K562 (cell line): ENCODE results near the gene DBNL. TPM values are rescaled to one million over a fixed set of nuclear protein-coding genes. Genes with fewer than 3 reads are reported as not detected.

Experiments
- HDAC3 ChIP-seq: fragments of 450-650 bp; IDR thresholded peaks from 2 replicates; pipeline ENCODE4 v1.6.1; 2018; ENCODE audit warnings: borderline replicate concordance, mild to moderate bottlenecking, moderate library complexity; ENCODE audit not compliant: partially characterized antibody
- HMGN3 ChIP-seq: IDR thresholded peaks from 2 replicates; pipeline ENCODE4 v1.6.1; 2011; ENCODE audit warnings: borderline replicate concordance, low read depth, mild to moderate bottlenecking, mixed read lengths, low read length; ENCODE audit not compliant: insufficient read length; ENCODE audit errors: extremely low read depth
- HNRNPK ChIP-seq: fragments of 200-400 bp; formaldehyde crosslinking; IDR thresholded peaks from one replicate; pipeline ENCODE4 v1.6.1; 2018; ENCODE audit warnings: mild to moderate bottlenecking, low read depth, low read length; ENCODE audit not compliant: poor library complexity, severe bottlenecking
- KDM4B ChIP-seq, 2 experiments: fragments of 450-650 bp in 1 of 2; sonication (generic) in 1 of 2; IDR thresholded peaks; 2 replicates each; pipeline ENCODE4 v1.6.1; 2016 to 2017; ENCODE audit warnings: borderline replicate concordance in 2 of 2, antibody characterized with exemption in 1 of 2, low read depth in 1 of 2, mild to moderate bottlenecking in 1 of 2
- KHSRP ChIP-seq: fragments of 450-650 bp; IDR thresholded peaks from 2 replicates; pipeline ENCODE4 v1.6.1; 2017
- MLLT1 ChIP-seq, 2 experiments: fragments of 450-650 bp; IDR thresholded peaks; 2 replicates each; pipeline ENCODE4 v1.6.1; 2016
- MLX ChIP-seq, 2 experiments: fragments of 450-650 bp in 1 of 2; sonication (generic) in 1 of 2; formaldehyde crosslinking; conservative IDR thresholded peaks; 2 replicates each; pipeline versions ENCODE4 v1.4.0 to v1.8.1; 2020 to 2022; ENCODE audit warnings: mild to moderate bottlenecking in 1 of 2, missing genetic modification reagents in 1 of 2
- NCOA4 ChIP-seq: fragments of 450-650 bp; IDR thresholded peaks from 2 replicates; pipeline ENCODE4 v1.6.1; 2018; ENCODE audit warnings: mild to moderate bottlenecking; ENCODE audit not compliant: partially characterized antibody
- NONO ChIP-seq, 2 experiments: fragments of 200-400 bp in 1 of 2; fragments of 450-650 bp in 1 of 2; formaldehyde crosslinking in 1 of 2; IDR thresholded peaks; 2 replicates each; pipeline ENCODE4 v1.6.1; 2017; ENCODE audit warnings: low read depth in 2 of 2, mild to moderate bottlenecking in 2 of 2, moderate library complexity in 2 of 2, low read length in 1 of 2
- NR3C1 ChIP-seq: sonication (generic); formaldehyde crosslinking; IDR thresholded peaks from 2 replicates; pipeline ENCODE4 v1.8.1; 2022; ENCODE audit warnings: missing genetic modification reagents
- POLR2AphosphoS2 ChIP-seq: IDR thresholded peaks from 2 replicates; pipeline ENCODE4 v1.6.1; 2012; ENCODE audit warnings: low read length, improper control_type of control experiment
- PREB ChIP-seq: sonication (generic); formaldehyde crosslinking; IDR thresholded peaks from 2 replicates; pipeline ENCODE4 v1.8.1; 2023; ENCODE audit warnings: mild to moderate bottlenecking, missing genetic modification reagents
- RBM17 ChIP-seq: fragments of 200-400 bp; formaldehyde crosslinking; IDR thresholded peaks from 2 replicates; pipeline ENCODE4 v1.6.1; 2017; ENCODE audit warnings: low read depth, mild to moderate bottlenecking, low read length, borderline replicate concordance
- RFX5 ChIP-seq: IDR thresholded peaks from 2 replicates; pipeline ENCODE4 v1.6.1; 2011; ENCODE audit warnings: low read depth, mild to moderate bottlenecking, improper control_type of control experiment, low read length
- SMAD3 ChIP-seq: fragments of 450-650 bp; formaldehyde crosslinking; conservative IDR thresholded peaks from 2 replicates; pipeline ENCODE4 v1.4.0; 2020; ENCODE audit warnings: mild to moderate bottlenecking
- SNIP1 ChIP-seq: fragments of 450-650 bp; IDR thresholded peaks from 2 replicates; pipeline ENCODE4 v1.7.1; 2017; ENCODE audit warnings: low read depth, mild to moderate bottlenecking
- SP2 ChIP-seq: IDR thresholded peaks from 2 replicates; pipeline ENCODE4 v1.6.1; 2011; ENCODE audit warnings: mild to moderate bottlenecking, low read depth, low read length, moderate library complexity; ENCODE audit not compliant: poor library complexity, severe bottlenecking; ENCODE audit errors: extremely low read depth
- TARDBP ChIP-seq: fragments of 450-650 bp; IDR thresholded peaks from 2 replicates; pipeline ENCODE4 v1.6.1; 2016
- THRAP3 ChIP-seq: fragments of 450-650 bp; IDR thresholded peaks from 2 replicates; pipeline ENCODE4 v1.6.1; 2016; ENCODE audit warnings: mild to moderate bottlenecking, inconsistent platforms, borderline replicate concordance
- TRIM28 ChIP-seq: fragments of 450-650 bp; IDR thresholded peaks from 2 replicates; pipeline ENCODE4 v1.6.1; 2017
- ZBTB5 ChIP-seq: fragments of 450-650 bp; IDR thresholded peaks from 2 replicates; pipeline ENCODE4 v1.6.1; 2017; ENCODE audit warnings: antibody characterized with exemption
- ZNF133 ChIP-seq: fragments of 250-450 bp; sonication (Bioruptor Pico); IDR thresholded peaks from 2 replicates; pipeline ENCODE4 v1.4.0; 2020; ENCODE audit warnings: mild to moderate bottlenecking
- ZNF324 ChIP-seq: fragments of 250-450 bp; sonication (Bioruptor Pico); IDR thresholded peaks from 2 replicates; pipeline ENCODE4 v1.4.0; 2020; ENCODE audit warnings: mild to moderate bottlenecking
- ZNF384 ChIP-seq: IDR thresholded peaks from 2 replicates; pipeline ENCODE4 v1.6.1; 2012; ENCODE audit warnings: low read depth, low read length, improper control_type of control experiment
- ZNF41 ChIP-seq: fragments of 250-450 bp; sonication (Bioruptor Pico); conservative IDR thresholded peaks from 2 replicates; pipeline ENCODE4 v1.4.0; 2020; ENCODE audit warnings: mild to moderate bottlenecking
- polyA plus RNA-seq, 8 experiments: library from polyadenylated mRNA; depleted of rRNA in 4 of 8; stranded (reverse) in 5 of 8; unstranded in 3 of 8; fragments of >200 nt; fragmentation: Nextera tagmentation in 2 of 8; fragmentation: Illumina TruSeq in 1 of 8; extraction: Ambion mirVana in 2 of 8; extraction: Trizol in 1 of 8; gene quantifications; 2 replicates each; pipeline versions ENCODE4 v1.2.1 to v1.2.3, GENCODE V29; 2011 to 2014; ENCODE audit warnings: inconsistent platforms in 1 of 8, missing spikeins in 1 of 8
- total RNA-seq, 7 experiments: library from RNA; depleted of rRNA in 6 of 7; stranded (reverse); fragments of >200 nt in 6 of 7; fragmentation: Illumina TruSeq in 2 of 7; extraction: Trizol in 2 of 7; gene quantifications; 2 replicates each; pipeline versions ENCODE4 v1.2.1 to v1.2.3, GENCODE V29; 2011 to 2021; ENCODE audit warnings: low replicate concordance in 1 of 7

Gene DBNL
- total and polyA plus RNA-seq, 9 of the 15 experiments (the other 6 are each of a cell fraction or from before 2014, with no cell fraction given): 1.9 to 65.1 (median 38.9) TPM

- no peak for TF ChIP-seq THRAP3
- no peak for TF ChIP-seq PREB
- no peak for TF ChIP-seq RBM17
- TF ChIP-seq SNIP1: no peak
- no peak for TF ChIP-seq KDM4B (IDR thresholded peaks at IDR 0.05; ENCODE audit: borderline replicate concordance in 2 of 2, low read depth in 1 of 2)
- peak; percentile 29 for TF ChIP-seq HMGN3
- TF ChIP-seq ZNF324 (CRISPR knock-in tag): no peak
- no peak for TF ChIP-seq TARDBP
- no peak for TF ChIP-seq MLX (CRISPR knock-in tag; conservative IDR thresholded peaks at IDR 0.05)
- no peak for TF ChIP-seq KHSRP
- no peak for TF ChIP-seq ZNF133
- no peak for TF ChIP-seq NR3C1 (CRISPR knock-in tag)
- no peak for TF ChIP-seq ZNF41 (CRISPR knock-in tag)
- no peak for TF ChIP-seq SMAD3
- TF ChIP-seq MLLT1 (IDR thresholded peaks at IDR 0.05): no peak
- TF ChIP-seq ZNF384: no peak
- no peak for TF ChIP-seq TRIM28
- TF ChIP-seq SP2: peak; percentile 68
- peak in 1 of 2 experiments; percentile 61; a peak in 2 of 4 replicates for TF ChIP-seq NONO (IDR thresholded peaks at IDR 0.05; ENCODE audit: low read depth in 2 of 2, low read length in 1 of 2)
- no peak for TF ChIP-seq RFX5
- no peak for TF ChIP-seq HNRNPK
- no peak for TF ChIP-seq NCOA4
- TF ChIP-seq HDAC3: no peak
- no peak for TF ChIP-seq POLR2AphosphoS2
- TF ChIP-seq ZBTB5: no peak
Observed at GRCh38 chr7:44082541-44083207, 38.2 kb downstream of the DBNL start (continued).
